ENCODE results near the gene PXT1.

Gene PXT1

DNA sequence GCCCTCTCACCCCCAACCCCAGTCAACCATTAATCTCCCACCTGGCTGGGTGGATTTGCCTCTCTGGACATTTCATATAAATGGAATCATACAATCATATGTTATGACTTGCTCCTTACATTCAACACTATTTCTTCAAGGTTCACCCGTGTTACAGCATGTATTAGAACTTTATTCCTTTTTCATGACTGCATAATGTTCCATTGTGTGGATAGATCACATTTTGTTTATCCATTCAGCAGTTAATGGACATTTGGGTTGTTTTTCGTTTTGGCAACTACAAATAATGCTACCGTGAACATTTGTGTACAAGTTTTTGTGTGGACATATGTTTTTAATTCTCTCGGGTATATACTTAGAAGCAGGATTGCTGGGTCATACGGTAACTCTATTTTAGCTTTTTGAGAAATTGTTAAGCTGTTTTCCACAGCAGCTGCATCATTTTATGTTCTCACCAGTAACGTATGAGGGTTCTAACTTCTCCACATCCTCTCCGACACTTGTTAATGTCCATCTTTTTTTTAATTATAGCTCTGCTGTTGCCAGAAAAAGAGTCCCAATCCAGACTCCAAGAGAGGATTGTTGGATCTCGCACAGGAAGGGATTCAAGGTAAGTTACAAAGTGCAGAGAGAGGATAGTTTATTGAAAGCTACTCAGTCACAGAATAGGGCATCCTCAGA, 90.0 kb downstream of the PXT1 start:
- TF ChIP-seq, protein P1, sequence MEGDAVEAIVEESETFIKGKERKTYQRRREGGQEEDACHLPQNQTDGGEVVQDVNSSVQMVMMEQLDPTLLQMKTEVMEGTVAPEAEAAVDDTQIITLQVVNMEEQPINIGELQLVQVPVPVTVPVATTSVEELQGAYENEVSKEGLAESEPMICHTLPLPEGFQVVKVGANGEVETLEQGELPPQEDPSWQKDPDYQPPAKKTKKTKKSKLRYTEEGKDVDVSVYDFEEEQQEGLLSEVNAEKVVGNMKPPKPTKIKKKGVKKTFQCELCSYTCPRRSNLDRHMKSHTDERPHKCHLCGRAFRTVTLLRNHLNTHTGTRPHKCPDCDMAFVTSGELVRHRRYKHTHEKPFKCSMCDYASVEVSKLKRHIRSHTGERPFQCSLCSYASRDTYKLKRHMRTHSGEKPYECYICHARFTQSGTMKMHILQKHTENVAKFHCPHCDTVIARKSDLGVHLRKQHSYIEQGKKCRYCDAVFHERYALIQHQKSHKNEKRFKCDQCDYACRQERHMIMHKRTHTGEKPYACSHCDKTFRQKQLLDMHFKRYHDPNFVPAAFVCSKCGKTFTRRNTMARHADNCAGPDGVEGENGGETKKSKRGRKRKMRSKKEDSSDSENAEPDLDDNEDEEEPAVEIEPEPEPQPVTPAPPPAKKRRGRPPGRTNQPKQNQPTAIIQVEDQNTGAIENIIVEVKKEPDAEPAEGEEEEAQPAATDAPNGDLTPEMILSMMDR (IDR thresholded peaks at IDR 0.05; ENCODE audit: low read depth, low read length) = no peak
- H3K4me3 ChIP-seq (ENCODE audit: low read depth, low read length) = no peak overlapping the region

DNA sequence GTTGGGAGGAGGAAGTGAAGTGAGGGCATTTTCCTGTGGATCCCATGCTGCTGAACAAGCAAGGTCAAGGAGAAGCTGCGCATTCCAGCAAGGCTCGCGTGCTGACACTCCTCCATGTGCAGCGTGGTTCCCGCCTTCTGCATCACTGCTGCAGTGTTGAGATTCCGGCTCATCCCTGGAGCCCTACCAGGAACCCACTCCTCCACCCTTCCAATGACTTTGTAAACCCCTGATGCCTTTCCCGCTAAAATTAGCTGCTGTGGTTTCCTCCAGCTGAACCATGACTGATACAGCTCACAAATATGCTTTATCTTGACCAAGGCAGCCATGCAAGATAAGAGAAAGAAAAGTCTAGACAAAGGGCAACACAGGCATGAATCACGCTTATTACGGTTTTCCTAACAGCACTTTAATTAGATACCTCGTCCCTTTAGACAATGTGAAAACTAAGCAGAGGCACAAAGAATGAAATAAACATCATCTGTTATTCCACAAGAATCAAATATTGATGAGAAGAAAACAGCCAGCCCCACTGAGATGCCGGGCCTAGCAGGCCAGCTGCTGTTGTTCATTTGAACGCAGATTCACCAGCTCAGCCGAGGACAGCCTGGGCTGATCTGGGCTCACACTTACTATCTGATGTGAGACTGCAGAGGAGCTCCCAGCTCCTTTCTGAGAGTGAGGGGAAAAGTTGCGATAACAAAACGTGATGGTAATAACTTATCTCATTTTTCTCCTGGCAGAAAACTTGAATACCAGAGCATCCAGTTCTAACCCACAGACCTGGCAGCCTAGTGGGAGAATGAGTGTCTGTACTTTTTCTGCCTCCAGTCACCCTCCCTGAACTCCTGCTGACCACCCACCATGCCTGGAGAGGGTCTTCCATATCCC, 91.7 kb downstream of the PXT1 start:
- TF ChIP-seq, protein P1 (IDR thresholded peaks at IDR 0.05; ENCODE audit: low read depth, low read length) = no peak

DNA sequence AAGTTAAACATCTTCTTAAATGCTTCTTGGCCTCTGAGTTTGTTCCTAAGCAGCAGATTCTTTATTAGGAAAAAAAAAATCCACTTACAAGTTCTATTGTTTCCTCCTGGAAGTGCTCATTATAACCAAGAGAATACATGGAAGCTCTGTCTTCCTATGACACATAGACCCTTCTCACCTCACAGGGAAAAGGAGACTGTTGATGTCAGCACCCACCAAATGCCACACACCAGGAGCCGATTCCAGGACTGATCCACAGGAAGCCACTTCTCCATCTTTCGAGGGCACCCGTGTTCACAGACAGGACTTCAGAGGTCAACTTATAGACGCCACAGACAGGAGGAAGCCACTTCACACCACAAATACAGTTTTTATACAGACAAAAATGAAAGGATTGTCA, 92.6 kb downstream of the PXT1 start:
- H3K4me3 ChIP-seq (ENCODE audit: low read depth, low read length) = no peak overlapping the region
- TF ChIP-seq, protein P1 (IDR thresholded peaks at IDR 0.05; ENCODE audit: low read depth, low read length) = no peak

More for the DNA sequence above, 91.7 kb downstream of the PXT1 start:
- no peak overlapping the region for H3K4me3 ChIP-seq (ENCODE audit: low read depth, low read length)

DNA sequence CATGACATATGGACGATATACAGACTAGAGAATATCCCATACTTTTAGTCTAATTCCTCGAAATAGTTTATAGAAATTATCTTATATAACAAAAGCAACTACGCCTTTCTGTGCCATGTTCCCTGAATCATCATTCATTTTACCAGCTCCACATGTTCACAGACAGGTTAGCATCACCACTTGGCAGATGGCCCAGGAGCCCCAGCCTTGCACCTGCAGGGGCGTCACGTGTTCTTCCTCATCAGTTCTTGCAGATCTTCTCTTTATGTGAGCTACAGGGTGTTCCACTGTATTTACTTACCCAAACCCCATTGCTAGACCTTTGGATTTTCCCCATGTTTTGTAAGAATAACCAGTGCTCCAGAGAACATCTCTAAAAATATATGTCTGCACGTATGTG, 93.4 kb downstream of the PXT1 start:
- H3K4me3 ChIP-seq (ENCODE audit: low read depth, low read length) = no peak overlapping the region
- TF ChIP-seq, protein P1 (IDR thresholded peaks at IDR 0.05; ENCODE audit: low read depth, low read length) = no peak

DNA sequence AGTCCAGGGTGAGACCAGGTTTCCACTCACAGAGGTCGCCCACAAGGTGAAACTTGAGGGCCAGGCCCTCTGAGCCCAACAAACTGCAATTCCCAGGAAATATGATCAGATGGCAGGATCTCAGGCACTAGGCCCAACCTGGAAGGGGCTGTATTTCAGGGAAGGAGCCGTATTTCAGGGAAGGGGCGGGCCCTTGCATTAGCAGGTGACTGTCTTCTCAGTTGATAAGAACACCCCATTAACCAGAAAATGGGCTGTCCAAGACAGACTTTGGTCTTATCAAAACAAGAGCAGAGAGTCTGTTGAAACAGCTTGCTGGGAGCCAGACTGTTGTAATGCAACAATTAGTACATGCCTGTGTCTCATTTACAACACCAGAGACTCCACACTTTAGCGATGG, 95.0 kb downstream of the PXT1 start:
- TF ChIP-seq, protein P1 (IDR thresholded peaks at IDR 0.05; ENCODE audit: low read depth, low read length) = no peak
- no peak overlapping the region for H3K4me3 ChIP-seq (ENCODE audit: low read depth, low read length)

DNA sequence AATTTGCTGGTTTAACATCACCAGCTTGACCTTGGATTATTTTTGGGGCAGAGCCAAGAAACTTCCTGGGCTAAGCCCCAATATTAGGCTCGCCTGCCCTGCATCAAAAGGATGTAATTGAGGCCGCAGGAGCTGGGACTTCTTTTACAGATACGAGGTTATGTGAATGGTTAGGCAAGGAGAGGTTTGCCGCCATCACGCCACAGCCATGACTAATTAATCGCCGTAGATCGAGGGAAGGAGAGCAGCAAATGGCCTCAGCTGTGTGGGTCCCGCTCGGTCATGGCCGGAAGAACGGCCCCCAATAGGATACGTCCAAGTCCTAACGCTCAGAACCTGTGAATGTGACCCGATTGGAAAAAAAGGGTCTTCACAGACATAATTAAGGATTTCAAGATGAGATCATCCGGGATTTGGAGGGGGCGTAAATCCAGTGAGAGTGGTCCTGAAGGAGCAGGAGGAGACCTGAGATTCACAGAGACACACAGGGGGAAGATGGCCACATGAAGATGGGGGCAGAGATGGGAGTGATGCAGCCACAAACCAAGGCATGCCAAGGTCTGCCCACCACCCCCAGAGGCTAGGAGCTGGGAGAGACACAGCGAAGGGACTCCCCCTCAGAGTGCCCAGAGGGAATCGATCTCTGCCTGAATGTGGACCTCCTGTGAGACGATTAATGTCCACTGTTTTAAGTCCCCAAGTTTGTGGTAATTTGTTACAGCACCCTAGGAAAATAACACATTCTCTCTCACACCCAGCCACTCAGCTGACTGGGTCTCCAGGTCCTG, 96.0 kb downstream of the PXT1 start:
- TF ChIP-seq, protein P1 (IDR thresholded peaks at IDR 0.05; ENCODE audit: low read depth, low read length) = no peak
- no peak overlapping the region for H3K4me3 ChIP-seq (ENCODE audit: low read depth, low read length)
